Measurements from ENCODE around the gene RTKN2.

Gene RTKN2

GRCh38 chr10:62259456-62259855, 9.2 kb downstream of the RTKN2 start:
- Histone ChIP-seq H3K36me3 (replicated peaks; ENCODE audit: insufficient read depth, low read length) (no peaks in the 10 kb centered on the region), H3K4me2 (ENCODE audit: low read depth, low read length) (no peak overlapping the region)

GRCh38 chr10:62258926-62259325, 9.7 kb downstream of the RTKN2 start:
- H3K36me3 ChIP-seq (replicated peaks; ENCODE audit: insufficient read depth, low read length): no peaks in the 10 kb centered on the region
- H2AFZ ChIP-seq (ENCODE audit: low read length): no peak overlapping the region
- no peaks in the 10 kb centered on the region for H3K9me3 ChIP-seq (replicated peaks; ENCODE audit: insufficient read depth, low read length)
- H3F3A ChIP-seq (ENCODE audit: insufficient read depth, low read length): no peaks in the 10 kb centered on the region
- no peaks in the 10 kb centered on the region for H4K20me1 ChIP-seq (ENCODE audit: insufficient read depth, low read length)
- H3K4me2 ChIP-seq (ENCODE audit: low read depth, low read length): no peak overlapping the region
- no peak overlapping the region for H3K9ac ChIP-seq (ENCODE audit: low read length)
- no peak for DNase-seq
- no peaks in the 10 kb centered on the region for H3K9me2 ChIP-seq (replicated peaks; ENCODE audit: insufficient read depth, low read length)
- H3K4me1 ChIP-seq (ENCODE audit: low read length): no peaks in the 10 kb centered on the region
- no peaks in the 10 kb centered on the region for H3K27me3 ChIP-seq (replicated peaks; ENCODE audit: insufficient read depth, low read length)
- H3K4me3 ChIP-seq (ENCODE audit: low read length): no peak overlapping the region
- no peak overlapping the region for H3K27ac ChIP-seq (ENCODE audit: low read length)
- TF ChIP-seq EZH2 (optimal IDR thresholded peaks at IDR 0.05; ENCODE audit: low read depth, low read length): no peak
- TF ChIP-seq EZH2phosphoT487 (IDR thresholded peaks at IDR 0.05; ENCODE audit: low read length): no peak
- TF ChIP-seq CTCF (IDR thresholded peaks at IDR 0.05; ENCODE audit: low read length): no peak
- no peaks in the 10 kb centered on the region; the same call in 1 of the 2 replicates for H3K79me2 ChIP-seq (ENCODE audit: low read length)

More at GRCh38 chr10:62259456-62259855, 9.2 kb downstream of the RTKN2 start:
- Histone ChIP-seq H3K79me2 (ENCODE audit: low read length) (no peaks in the 10 kb centered on the region; the same call in 1 of the 2 replicates), H3F3A (ENCODE audit: insufficient read depth, low read length) (no peaks in the 10 kb centered on the region), H3K9me3 (replicated peaks; ENCODE audit: insufficient read depth, low read length) (no peaks in the 10 kb centered on the region), H3K9me2 (replicated peaks; ENCODE audit: insufficient read depth, low read length) (no peaks in the 10 kb centered on the region), H3K27me3 (replicated peaks; ENCODE audit: insufficient read depth, low read length) (no peaks in the 10 kb centered on the region), H4K20me1 (ENCODE audit: insufficient read depth, low read length) (no peaks in the 10 kb centered on the region), H2AFZ (ENCODE audit: low read length) (no peak overlapping the region), H3K4me1 (ENCODE audit: low read length) (no peaks in the 10 kb centered on the region), H3K4me3 (ENCODE audit: low read length) (no peak overlapping the region), H3K9ac (ENCODE audit: low read length) (no peak overlapping the region), H3K27ac (ENCODE audit: low read length) (no peak overlapping the region)
- no peak for TF ChIP-seq CTCF (IDR thresholded peaks at IDR 0.05; ENCODE audit: low read length)
- no peak for TF ChIP-seq EZH2phosphoT487 (IDR thresholded peaks at IDR 0.05; ENCODE audit: low read length)
- TF ChIP-seq EZH2 (optimal IDR thresholded peaks at IDR 0.05; ENCODE audit: low read depth, low read length): no peak
- no peak for DNase-seq

GRCh38 chr10:62253704-62254103, 14.9 kb downstream of the RTKN2 start:
- Histone ChIP-seq H3K9ac (ENCODE audit: low read length) (no peak overlapping the region), H3K79me2 (ENCODE audit: low read length) (no peaks in the 10 kb centered on the region)
- TF ChIP-seq CTCF (IDR thresholded peaks at IDR 0.05; ENCODE audit: low read length) (no peak), EZH2phosphoT487 (IDR thresholded peaks at IDR 0.05; ENCODE audit: low read length) (no peak), EZH2 (optimal IDR thresholded peaks at IDR 0.05; ENCODE audit: low read depth, low read length) (no peak)

More at GRCh38 chr10:62253704-62254103, 14.9 kb downstream of the RTKN2 start:
- H3K4me2 ChIP-seq (ENCODE audit: low read depth, low read length): no peak overlapping the region
- no peaks in the 10 kb centered on the region for H3K27me3 ChIP-seq (replicated peaks; ENCODE audit: insufficient read depth, low read length)
- DNase-seq: no peak
- H3K36me3 ChIP-seq (replicated peaks; ENCODE audit: insufficient read depth, low read length): no peaks in the 10 kb centered on the region
- H3K4me1 ChIP-seq (ENCODE audit: low read length): no peaks in the 10 kb centered on the region
- H3F3A ChIP-seq (ENCODE audit: insufficient read depth, low read length): no peaks in the 10 kb centered on the region
- H3K27ac ChIP-seq (ENCODE audit: low read length): no peak overlapping the region
- H3K4me3 ChIP-seq (ENCODE audit: low read length): no peak overlapping the region
- H2AFZ ChIP-seq (ENCODE audit: low read length): no peak overlapping the region
- H3K9me2 ChIP-seq (replicated peaks; ENCODE audit: insufficient read depth, low read length): no peaks in the 10 kb centered on the region
- no peaks in the 10 kb centered on the region for H3K9me3 ChIP-seq (replicated peaks; ENCODE audit: insufficient read depth, low read length)
- no peaks in the 10 kb centered on the region for H4K20me1 ChIP-seq (ENCODE audit: insufficient read depth, low read length)

Data from MM.1S (cell line).